Erythroblast (primary cell): ENCODE results near the gene SLCO2B1.

Source experiments
- GATA1 ChIP-seq: IDR thresholded peaks from 2 replicates; pipeline ENCODE4 v1.6.1; 2011; ENCODE audit warnings: low read depth, mild to moderate bottlenecking, control low read depth, low read length, moderate library complexity
- POLR2A ChIP-seq: IDR thresholded peaks from 2 replicates; pipeline ENCODE4 v1.6.1; 2011; ENCODE audit warnings: mild to moderate bottlenecking, low read length

- TF ChIP-seq POLR2A (no peak), GATA1 (no peak)
These were observed 57.5 kb downstream of the SLCO2B1 start for GRCh38 chr11:75208446-75208845.
